ENCODE results near the gene FAM184B. TPM values are rescaled to one million over a fixed set of nuclear protein-coding genes. Genes with fewer than 3 reads are reported as not detected.

The FAM184B gene
- total RNA-seq, 1 experiment from 2014 or later, result 0.09 TPM

- Histone ChIP-seq H3K18ac (ENCODE audit: insufficient read length, low read depth, low read length) (no peak overlapping the region), H3K14ac (ENCODE audit: insufficient read depth, low read length) (no peak overlapping the region), H3K79me2 (ENCODE audit: insufficient read depth, low read length) (no peaks in the 10 kb centered on the region), H3K4me2 (ENCODE audit: insufficient read depth, insufficient read length, low read length) (no peak overlapping the region), H3K9ac (ENCODE audit: extremely low read depth, insufficient read length, low read length) (no peak overlapping the region), H3T11ph (ENCODE audit: low read length) (no peak overlapping the region), H2BK15ac (ENCODE audit: low read depth, low read length) (no peak overlapping the region), H2AK5ac (ENCODE audit: insufficient read length, low read length) (no peak overlapping the region), H3K23me2 (ENCODE audit: insufficient read length, low read depth, low read length, poor library complexity, severe bottlenecking) (no peaks in the 10 kb centered on the region), H3K23ac (ENCODE audit: insufficient read length, low read depth, low read length) (no peak overlapping the region), H4K91ac (ENCODE audit: insufficient read length, low read depth, low read length) (no peak overlapping the region), H3K56ac (ENCODE audit: insufficient read length, low read depth, low read length) (no peak overlapping the region), H3K27me3 (ENCODE audit: insufficient read depth, low read length) (no peaks in the 10 kb centered on the region), H4K20me1 (ENCODE audit: control insufficient read depth, insufficient read depth, insufficient read length) (no peaks in the 10 kb centered on the region), H2BK12ac (ENCODE audit: insufficient read length, low read depth, low read length) (no peak overlapping the region), H3K4me1 (ENCODE audit: insufficient read depth, low read length) (no peaks in the 10 kb centered on the region), H3K9me3 (ENCODE audit: control insufficient read depth, low read depth, low read length) (no peaks in the 10 kb centered on the region), H3K79me1 (ENCODE audit: insufficient read depth, low read depth, low read length, poor library complexity, severe bottlenecking) (no peaks in the 10 kb centered on the region), H4K8ac (replicated peaks; ENCODE audit: insufficient read length, low read depth, low read length) (no peak overlapping the region), H2AFZ (ENCODE audit: low read length) (no peak overlapping the region), H2BK20ac (ENCODE audit: low read depth, low read length, poor library complexity, severe bottlenecking) (no peak overlapping the region), H3K4ac (ENCODE audit: low read depth, low read length) (no peak overlapping the region), H3K27ac (ENCODE audit: insufficient read length, low read depth, low read length) (no peak overlapping the region), H2BK120ac (ENCODE audit: low read depth, low read length, poor library complexity, severe bottlenecking) (no peak overlapping the region), H2BK5ac (ENCODE audit: insufficient read length, low read length) (no peak overlapping the region), H4K5ac (ENCODE audit: insufficient read length, low read depth, low read length) (peak overlapping the region; percentile 37)
- Mint-ChIP-seq H3K9me3 (no peaks in the 10 kb centered on the region), H3K27ac (no peak overlapping the region; a peak in 1 of 7 replicates), H3K27me3 (ENCODE audit: low read depth) (no peaks in the 10 kb centered on the region), H3K4me3 (no peak overlapping the region), H3K36me3 (ENCODE audit: insufficient read depth in 1 of 3, low read depth in 3 of 3) (peaks cover 22 to 54% (median 31%) of the 10 kb centered on the region in 3 experiments; a peak in 6 of 7 replicates), H3K4me1 (no peaks in the 10 kb centered on the region)
- DNase-seq, result no peak
- no CpG with 5 or more reads among the region's 7 CpGs for WGBS (ENCODE audit: extremely low coverage, insufficient read length, low lambda C conversion rate)
- peak; percentile 56 for TF ChIP-seq CTCF (conservative IDR thresholded peaks at IDR 0.05)
These were observed 183.9 kb downstream of the FAM184B start for GRCh38 chr4:17597517-17597916.
